ENCODE data around the gene NSG2.
"Not testable (repeated sequence)": the region's sequence is repeated elsewhere in the genome, so short reads cannot be mapped to it uniquely, and the experiment has no call there.

The NSG2 gene

GRCh38 chr5:174106997-174107655, 61.6 kb downstream of the NSG2 start:
- FAIRE-seq = no peak

- no peak for FAIRE-seq
Measured at GRCh38 chr5:174108745-174109144, 63.2 kb downstream of the NSG2 start.

- no peak for FAIRE-seq
Measured at GRCh38 chr5:174109698-174110260, 64.3 kb downstream of the NSG2 start.

- FAIRE-seq = no peak
Measured at GRCh38 chr5:174110310-174110709, 64.8 kb downstream of the NSG2 start.

- FAIRE-seq = no peak
Measured at GRCh38 chr5:174111287-174111973, 65.9 kb downstream of the NSG2 start.

- FAIRE-seq = no peak
Measured at GRCh38 chr5:174115226-174115625, 69.7 kb downstream of the NSG2 start.

- no peak for FAIRE-seq
Measured at GRCh38 chr5:174118823-174119467, 73.4 kb downstream of the NSG2 start.

GRCh38 chr5:174119468-174119881, 74.0 kb downstream of the NSG2 start:
- FAIRE-seq = no peak

- no peak for FAIRE-seq
Measured at GRCh38 chr5:174120401-174121005, 75.0 kb downstream of the NSG2 start.

- FAIRE-seq = no peak
Measured at GRCh38 chr5:174134545-174134944, 89.0 kb downstream of the NSG2 start.

- no peak for FAIRE-seq
Measured at GRCh38 chr5:174139623-174140022, 94.1 kb downstream of the NSG2 start.

- no peak for FAIRE-seq
Measured at GRCh38 chr5:174140452-174141020, 95.0 kb downstream of the NSG2 start.

- no peak for FAIRE-seq
Measured at GRCh38 chr5:174141398-174141797, 95.9 kb downstream of the NSG2 start.

GRCh38 chr5:174145091-174145490, 99.6 kb downstream of the NSG2 start:
- FAIRE-seq = no peak

GRCh38 chr5:174145821-174146220, 100.3 kb downstream of the NSG2 start:
- FAIRE-seq = no peak

- FAIRE-seq = no peak
Measured at GRCh38 chr5:174146556-174146955, 101.0 kb downstream of the NSG2 start.

- FAIRE-seq = not testable (repeated sequence)
Measured at GRCh38 chr5:174147012-174147411, 101.5 kb downstream of the NSG2 start.

- no peak for FAIRE-seq
Measured at GRCh38 chr5:174147551-174147950, 102.0 kb downstream of the NSG2 start.

- FAIRE-seq = no peak
Measured at GRCh38 chr5:174148721-174149120, 103.2 kb downstream of the NSG2 start.

GRCh38 chr5:174149426-174149825, 103.9 kb downstream of the NSG2 start:
- FAIRE-seq = no peak

- FAIRE-seq = no peak
Measured at GRCh38 chr5:174149989-174150388, 104.5 kb downstream of the NSG2 start.

GRCh38 chr5:174151599-174152181, 106.2 kb downstream of the NSG2 start:
- FAIRE-seq = no peak

GRCh38 chr5:174154559-174154958, 109.1 kb downstream of the NSG2 start:
- FAIRE-seq = no peak

All from colon (tissue), 2 donors.